Measurements from ENCODE around the gene SLC25A21. TPM values are rescaled to one million over a fixed set of nuclear protein-coding genes. Genes with fewer than 3 reads are reported as not detected.
"Not testable (repeated sequence)": the region's sequence is repeated elsewhere in the genome, so short reads cannot be mapped to it uniquely, and the experiment has no call there.

Gene SLC25A21
- total RNA-seq, 6 experiments from 2014 or later, result 0.09 to 0.37 (median 0.18) TPM; not detected in 1

DNA sequence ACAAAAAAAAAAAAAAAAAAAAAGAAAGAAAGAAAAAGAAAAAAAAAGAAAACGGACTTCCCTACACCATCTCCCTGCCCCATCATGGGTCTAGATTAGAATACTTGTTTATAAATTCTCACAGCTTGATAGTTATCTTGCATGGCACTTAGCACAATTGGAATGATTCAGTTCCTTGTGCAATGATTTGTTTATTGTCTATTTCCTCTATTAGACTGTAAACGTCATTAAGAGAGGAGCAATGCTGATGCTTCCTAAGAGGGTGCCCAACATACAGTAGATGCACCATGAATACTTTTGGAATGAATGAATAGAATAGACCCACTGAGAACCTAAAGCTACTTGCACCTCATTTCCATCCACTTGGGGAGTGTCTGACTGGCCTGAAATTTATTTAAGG is 469.9 kb downstream of the SLC25A21 start:
- H3K36me3 ChIP-seq, result no peaks in the 10 kb centered on the region
- 49% methylated on average over 2 of the region's 2 CpGs for WGBS (ENCODE audit: insufficient coverage, low coverage, low lambda C conversion rate, missing lambda C conversion rate)
- DNase-seq, result no peak
- ATAC-seq, result no peak
- H3K27me3 ChIP-seq, result no peaks in the 10 kb centered on the region
- intact Hi-C loops (cut with DNase I), result no loop called here
- H3K4me3 ChIP-seq, result no peak overlapping the region
- no peak overlapping the region for H3K27ac ChIP-seq
- TF ChIP-seq, protein P1, sequence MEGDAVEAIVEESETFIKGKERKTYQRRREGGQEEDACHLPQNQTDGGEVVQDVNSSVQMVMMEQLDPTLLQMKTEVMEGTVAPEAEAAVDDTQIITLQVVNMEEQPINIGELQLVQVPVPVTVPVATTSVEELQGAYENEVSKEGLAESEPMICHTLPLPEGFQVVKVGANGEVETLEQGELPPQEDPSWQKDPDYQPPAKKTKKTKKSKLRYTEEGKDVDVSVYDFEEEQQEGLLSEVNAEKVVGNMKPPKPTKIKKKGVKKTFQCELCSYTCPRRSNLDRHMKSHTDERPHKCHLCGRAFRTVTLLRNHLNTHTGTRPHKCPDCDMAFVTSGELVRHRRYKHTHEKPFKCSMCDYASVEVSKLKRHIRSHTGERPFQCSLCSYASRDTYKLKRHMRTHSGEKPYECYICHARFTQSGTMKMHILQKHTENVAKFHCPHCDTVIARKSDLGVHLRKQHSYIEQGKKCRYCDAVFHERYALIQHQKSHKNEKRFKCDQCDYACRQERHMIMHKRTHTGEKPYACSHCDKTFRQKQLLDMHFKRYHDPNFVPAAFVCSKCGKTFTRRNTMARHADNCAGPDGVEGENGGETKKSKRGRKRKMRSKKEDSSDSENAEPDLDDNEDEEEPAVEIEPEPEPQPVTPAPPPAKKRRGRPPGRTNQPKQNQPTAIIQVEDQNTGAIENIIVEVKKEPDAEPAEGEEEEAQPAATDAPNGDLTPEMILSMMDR (IDR thresholded peaks at IDR 0.05), result no peak
- TF ChIP-seq POLR2A (IDR thresholded peaks at IDR 0.05), result no peak
- H3K9me3 ChIP-seq, result no peaks in the 10 kb centered on the region
- no peaks in the 10 kb centered on the region for H3K4me1 ChIP-seq

DNA sequence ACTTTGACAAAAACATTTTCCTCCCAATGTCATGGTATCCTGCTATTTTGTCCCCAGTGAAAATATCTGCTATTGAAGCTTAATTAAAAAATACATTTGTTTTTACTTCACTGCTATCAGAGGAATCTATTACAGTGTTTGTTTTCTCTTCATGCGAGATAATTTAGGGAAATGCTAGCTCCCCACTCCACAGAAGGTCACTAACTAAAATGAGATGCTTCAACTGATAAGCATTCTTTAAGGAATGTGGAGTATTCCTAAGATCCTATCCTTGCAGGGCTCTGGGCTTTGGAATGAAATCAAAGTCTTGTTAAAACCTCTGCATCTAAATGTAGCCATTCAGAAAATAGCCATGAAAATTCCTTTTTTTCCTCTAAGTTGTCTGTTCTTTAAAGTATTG is 471.3 kb downstream of the SLC25A21 start:
- no peaks in the 10 kb centered on the region for H3K4me1 ChIP-seq
- no peaks in the 10 kb centered on the region for H3K36me3 ChIP-seq
- no peaks in the 10 kb centered on the region for H3K9me3 ChIP-seq
- intact Hi-C loops (cut with DNase I), result no loop called here
- H3K4me3 ChIP-seq, result no peak overlapping the region
- no peaks in the 10 kb centered on the region for H3K27me3 ChIP-seq
- ATAC-seq (no peak), DNase-seq (no peak)
- 33% methylated on average over 1 of the region's 1 CpG for WGBS (ENCODE audit: insufficient coverage, low coverage, low lambda C conversion rate, missing lambda C conversion rate)
- H3K27ac ChIP-seq, result no peak overlapping the region
- TF ChIP-seq, protein P1 (IDR thresholded peaks at IDR 0.05), result no peak
- TF ChIP-seq POLR2A (IDR thresholded peaks at IDR 0.05), result no peak

DNA sequence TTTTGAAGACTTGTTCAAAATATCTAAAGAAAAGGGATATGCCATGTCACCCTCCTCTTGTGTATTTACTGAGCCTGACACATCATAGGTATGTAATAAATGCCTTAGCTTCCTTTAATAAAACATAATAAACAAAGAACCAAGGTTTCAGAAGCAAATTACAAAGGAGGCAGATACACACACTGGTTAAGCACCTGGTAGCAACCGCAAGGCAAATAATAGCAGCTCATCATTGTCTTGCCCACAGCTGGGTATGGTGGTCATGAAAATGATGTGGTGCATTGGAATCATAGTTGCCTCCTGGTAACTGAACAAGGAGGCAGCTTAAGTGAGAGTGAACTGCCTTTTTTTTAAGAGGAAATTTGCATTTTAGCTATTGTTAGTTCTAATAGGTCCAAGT is 471.8 kb downstream of the SLC25A21 start:
- WGBS (ENCODE audit: insufficient coverage, low coverage, low lambda C conversion rate, missing lambda C conversion rate), result 88% methylated on average over 1 of the region's 1 CpG
- TF ChIP-seq, protein P1 (IDR thresholded peaks at IDR 0.05), result no peak
- TF ChIP-seq POLR2A (IDR thresholded peaks at IDR 0.05), result no peak
- intact Hi-C loops (cut with DNase I), result no loop called here
- no peaks in the 10 kb centered on the region for H3K4me1 ChIP-seq
- H3K9me3 ChIP-seq, result no peaks in the 10 kb centered on the region
- H3K27me3 ChIP-seq, result no peaks in the 10 kb centered on the region
- no peak for ATAC-seq
- H3K4me3 ChIP-seq, result no peak overlapping the region
- no peak for DNase-seq
- H3K27ac ChIP-seq, result no peak overlapping the region
- no peaks in the 10 kb centered on the region for H3K36me3 ChIP-seq

DNA sequence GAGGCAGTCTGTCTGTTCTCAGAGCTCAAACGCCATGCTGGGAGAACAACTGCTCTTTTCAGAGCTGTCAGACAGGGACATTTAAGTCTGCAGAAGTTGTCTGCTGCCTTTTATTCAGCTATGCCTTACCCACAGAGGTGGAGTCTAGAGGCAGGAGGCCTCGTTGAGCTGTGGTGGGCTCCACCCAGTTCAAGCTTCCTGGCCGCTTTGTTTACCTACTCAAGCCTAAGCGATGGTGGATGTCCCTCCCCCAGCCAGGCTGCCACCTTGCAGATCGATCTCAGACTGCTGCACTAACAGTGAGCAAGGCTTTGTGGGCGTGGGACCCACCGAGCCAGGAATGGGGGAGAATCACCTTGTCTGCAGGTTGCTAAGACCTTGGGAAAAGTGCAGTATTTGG is 473.0 kb downstream of the SLC25A21 start:
- H3K27me3 ChIP-seq; H3K4me1 ChIP-seq; ATAC-seq; H3K9me3 ChIP-seq; intact Hi-C loops (cut with DNase I); H3K36me3 ChIP-seq; DNase-seq; H3K27ac ChIP-seq; H3K4me3 ChIP-seq: not testable (repeated sequence)
- 30% methylated on average over 2 of the region's 7 CpGs for WGBS (ENCODE audit: insufficient coverage, low coverage, low lambda C conversion rate, missing lambda C conversion rate)

DNA sequence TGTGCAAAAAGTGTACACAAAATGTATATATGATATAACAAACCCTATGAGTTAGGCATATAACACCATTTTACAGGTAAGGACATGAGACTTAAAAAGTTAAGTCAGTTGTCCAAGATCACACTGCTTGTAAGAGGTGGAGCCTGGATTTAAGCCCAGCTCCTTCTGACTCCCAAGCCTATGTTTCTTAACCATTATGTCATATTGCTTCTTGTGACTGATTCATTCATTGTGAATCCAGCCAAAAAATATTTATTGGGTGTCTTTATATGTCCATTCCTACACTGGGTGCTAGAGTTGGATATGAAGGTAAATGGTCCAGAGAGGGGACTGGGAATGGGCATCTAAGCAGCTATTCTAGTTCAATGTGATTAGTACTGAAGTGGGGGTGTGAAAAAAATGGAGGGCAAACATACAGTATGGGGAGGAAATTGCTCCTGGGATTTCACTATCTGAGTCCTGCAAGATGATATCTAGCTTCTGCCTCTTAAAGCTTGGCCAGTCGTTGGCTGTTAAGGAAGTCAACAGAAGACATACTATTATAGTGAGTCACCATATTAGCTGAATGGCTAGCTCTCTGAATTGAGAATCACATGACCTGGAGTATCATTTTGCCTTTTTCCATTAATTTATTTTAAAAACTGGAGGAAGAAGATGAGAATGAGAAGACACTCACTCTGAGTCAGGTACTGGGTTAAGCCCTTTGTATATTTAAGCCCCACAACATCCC is 481.9 kb downstream of the SLC25A21 start:
- Histone ChIP-seq H3K9me3 (no peaks in the 10 kb centered on the region), H3K27ac (no peak overlapping the region), H3K4me3 (no peak overlapping the region), H3K4me1 (no peaks in the 10 kb centered on the region), H3K27me3 (no peaks in the 10 kb centered on the region), H3K36me3 (no peaks in the 10 kb centered on the region)
- 32% methylated on average over 1 of the region's 1 CpG for WGBS (ENCODE audit: insufficient coverage, low coverage, low lambda C conversion rate, missing lambda C conversion rate)
- intact Hi-C loops (cut with DNase I), result no loop called here
- TF ChIP-seq POLR2A (IDR thresholded peaks at IDR 0.05), result no peak
- TF ChIP-seq, protein P1 (IDR thresholded peaks at IDR 0.05), result no peak
- DNase-seq (no peak), ATAC-seq (no peak)
